NOMO-1 treated with DMSO at 0.1 percent for 48 hours (cell line): ENCODE measurements around the gene KLHL33.
A peak's percentile ranks its signal among the peaks of the same experiment; 100 is the strongest.
"Not testable (repeated sequence)": the region's sequence is repeated elsewhere in the genome, so short reads cannot be mapped to it uniquely, and the experiment has no call there.

Experiments used
- DNase-seq: peaks from one replicate; lab custom pipeline; 2025; ENCODE audit not compliant: unreplicated experiment; lab: John Stamatoyannopoulos, UW

Gene KLHL33

DNA sequence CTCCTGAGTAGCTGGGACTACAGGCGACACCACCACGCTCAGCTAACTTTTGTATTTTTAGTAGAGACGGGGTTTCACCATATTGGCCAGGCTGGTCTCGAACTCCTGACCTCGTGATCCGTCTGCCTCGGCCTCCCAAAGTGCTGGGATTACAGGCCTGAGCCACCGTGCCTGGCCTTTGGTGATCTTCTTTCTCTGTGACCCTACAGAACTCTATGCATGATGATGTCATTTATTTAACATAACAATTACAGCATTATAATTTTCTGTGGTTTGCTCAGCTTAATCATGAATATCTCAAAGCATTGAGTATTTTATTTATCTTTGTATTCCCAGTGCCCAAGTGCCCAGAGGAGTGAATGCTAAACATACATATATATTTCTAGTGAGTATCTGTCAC is 16.9 kb upstream of the KLHL33 start:
- not testable (repeated sequence) for DNase-seq

DNA sequence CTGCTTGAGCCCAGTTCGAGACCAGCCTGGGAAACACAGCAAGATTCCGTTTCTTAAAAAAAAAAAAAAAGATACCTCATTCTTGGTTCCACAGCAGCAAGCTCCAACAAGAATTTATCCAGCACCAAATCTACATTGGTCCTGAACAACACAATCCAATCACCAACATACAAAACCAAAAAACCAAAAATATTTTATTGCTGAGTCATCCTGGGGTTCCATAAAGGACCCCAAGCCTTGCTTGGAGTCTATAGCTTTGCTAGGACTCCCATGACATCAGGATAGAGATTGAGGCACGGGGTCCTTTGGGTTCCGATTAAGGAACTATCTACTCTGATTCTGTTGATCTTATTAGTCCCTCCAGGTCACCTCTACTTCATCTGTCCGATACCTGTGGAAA is 10.9 kb upstream of the KLHL33 start:
- no peak for DNase-seq

DNA sequence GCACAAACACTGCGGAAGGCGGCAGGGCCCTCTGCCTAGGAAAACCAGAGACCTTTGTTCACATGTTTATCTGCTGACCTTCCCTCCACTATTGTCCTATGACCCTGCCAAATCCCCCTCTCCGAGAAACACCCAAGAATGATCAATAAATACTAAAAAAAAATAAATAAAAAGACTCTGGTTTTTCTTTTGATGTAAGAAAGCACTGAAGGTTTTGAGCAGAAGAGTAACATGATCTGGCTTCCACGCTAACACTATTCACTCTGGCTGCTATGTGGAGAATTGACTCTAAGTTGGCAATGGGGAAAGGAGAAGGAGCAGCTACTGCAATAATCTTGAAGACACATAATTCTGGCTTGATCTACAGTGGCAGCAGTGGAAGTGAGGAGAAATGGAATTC is 7.7 kb upstream of the KLHL33 start:
- not testable (repeated sequence) for DNase-seq

DNA sequence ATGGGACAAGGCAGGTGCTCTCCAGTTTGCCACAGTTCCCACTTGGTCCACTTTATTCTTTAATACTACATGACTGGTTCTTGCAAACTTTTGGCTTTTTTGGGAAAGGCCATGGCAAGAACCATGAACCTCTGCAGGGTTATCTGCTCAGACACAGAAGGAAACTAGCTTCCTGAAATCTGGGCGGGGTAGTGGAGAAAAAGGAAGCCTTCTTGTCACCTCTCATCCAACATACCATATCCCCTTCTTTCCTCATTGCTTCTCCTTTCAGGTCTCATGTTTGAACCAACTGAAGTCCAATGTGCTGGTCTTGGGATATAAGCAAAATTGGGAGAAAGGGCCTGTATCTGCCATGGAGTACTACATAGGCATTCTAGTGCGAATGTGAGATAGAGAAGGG is 5.5 kb upstream of the KLHL33 start:
- DNase-seq = no peak

DNA sequence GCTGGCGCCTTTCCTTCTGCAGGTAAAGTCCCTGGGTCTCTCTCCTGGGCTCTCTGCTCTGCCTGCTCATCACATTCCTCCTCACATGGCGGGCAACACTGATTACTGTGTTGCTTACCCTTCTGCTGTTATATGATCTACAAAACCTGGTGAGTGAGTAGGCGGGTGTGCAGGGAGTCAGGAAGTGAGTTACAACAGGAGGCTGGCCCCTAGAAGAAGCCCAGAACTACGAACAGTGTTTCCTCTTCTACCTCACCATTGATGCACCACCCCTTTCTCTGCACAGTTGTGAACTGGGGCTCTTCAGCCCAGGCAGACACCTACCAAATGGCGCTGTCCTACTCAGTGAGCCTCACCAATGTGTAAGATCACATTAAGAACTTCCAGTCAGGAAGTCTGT is 4.9 kb upstream of the KLHL33 start:
- peak; percentile 60 for DNase-seq

DNA sequence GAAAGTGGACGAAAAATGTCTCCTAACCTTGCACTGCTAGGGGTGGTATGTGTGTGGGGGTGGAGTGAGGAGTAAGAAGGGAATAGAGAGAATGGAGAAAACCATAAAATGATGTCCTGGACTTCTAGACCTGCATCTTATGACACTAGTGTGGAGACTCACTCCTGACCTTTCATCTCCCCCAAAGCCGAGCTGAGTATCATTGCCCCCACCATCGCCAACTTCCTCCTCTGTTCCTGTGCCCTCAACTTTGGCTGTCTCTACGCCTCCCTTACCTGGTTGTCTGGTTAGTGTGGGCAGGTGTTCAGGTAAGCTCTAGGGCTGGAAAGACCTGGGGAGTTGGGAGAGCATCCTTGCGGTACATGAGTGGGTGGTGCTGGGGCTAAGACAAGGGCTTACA is 4.5 kb upstream of the KLHL33 start:
- no peak for DNase-seq

DNA sequence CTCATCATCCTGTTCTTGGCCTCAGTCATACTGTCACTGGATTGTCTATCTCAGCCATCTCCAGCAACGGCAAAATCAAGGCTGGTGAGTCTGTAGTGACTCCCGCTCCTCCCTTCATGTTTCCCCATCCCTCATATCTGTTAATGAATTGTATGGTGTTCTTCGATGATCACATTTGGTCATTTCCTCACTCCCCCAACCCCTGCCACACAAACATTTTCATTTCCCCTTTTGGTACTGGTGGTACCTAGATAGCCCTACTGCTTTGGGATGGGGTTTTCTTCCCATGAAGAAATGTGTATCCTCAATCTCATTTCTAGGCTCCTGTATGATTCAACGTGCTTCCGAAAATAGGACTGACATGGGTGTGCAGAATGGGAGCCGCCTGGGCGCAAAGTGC is 2.7 kb upstream of the KLHL33 start:
- DNase-seq = peak; percentile 57

DNA sequence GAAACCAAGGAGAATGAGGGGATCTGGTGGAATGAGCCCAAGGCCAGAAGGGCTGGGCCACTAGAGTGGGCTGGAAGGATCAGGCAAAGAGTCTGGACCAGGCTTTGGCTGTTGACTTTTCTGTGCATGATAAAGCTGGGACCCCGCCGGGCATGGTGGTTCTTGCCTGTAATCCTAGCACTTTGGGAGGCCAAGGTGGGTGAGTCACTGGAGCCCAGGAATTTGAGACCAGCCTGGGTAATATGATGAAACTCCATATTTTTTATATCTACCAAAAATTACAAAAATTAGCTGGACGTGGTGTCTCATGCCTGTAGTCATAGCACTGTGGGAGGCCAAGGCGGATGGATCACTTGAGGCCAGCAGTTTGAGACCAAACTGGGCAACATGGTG is 393 bp upstream of the KLHL33 start:
- no peak for DNase-seq

DNA sequence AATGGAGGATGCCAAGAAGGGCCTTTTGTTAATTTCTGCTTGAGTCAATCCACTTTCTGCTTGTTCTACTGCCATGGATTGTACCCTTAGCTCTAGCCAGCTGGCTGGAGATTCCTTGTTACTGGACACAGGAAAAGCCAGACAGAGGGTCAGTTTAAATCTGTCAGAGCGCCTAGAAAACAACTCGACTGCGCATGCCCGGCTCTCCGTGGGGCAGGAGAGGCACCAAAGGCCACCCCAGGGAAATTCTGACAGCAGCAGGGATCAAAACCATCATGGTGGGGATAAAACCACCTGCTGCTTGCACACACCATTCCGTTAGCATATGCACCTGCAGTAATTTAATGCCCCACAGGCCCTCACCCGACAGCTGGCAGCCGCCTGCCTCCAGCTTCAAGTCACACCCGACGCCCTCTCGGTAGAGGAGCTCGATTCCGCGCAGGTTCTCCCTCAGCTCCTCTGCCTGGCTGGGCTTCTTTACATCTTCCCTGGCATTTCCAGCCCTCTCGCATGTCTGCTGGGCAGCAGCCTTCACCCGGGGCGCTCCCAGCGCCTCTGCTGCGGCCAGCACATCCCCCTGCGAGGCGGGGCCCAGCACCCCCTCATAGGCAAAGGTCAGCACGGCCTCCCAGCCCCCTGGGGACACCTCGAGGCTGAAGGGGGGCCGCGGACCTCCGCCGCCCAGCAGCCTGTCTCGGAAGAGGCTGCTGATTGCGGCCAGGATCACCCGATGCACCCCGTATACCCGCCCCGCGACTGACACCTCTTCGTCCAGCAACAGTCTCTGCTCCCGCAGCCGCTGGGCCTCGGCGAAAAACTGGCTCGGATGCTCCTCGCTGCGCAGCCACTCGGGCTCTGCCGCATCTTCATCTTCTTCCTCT is 1.0 kb downstream of the KLHL33 start:
- DNase-seq = no peak

DNA sequence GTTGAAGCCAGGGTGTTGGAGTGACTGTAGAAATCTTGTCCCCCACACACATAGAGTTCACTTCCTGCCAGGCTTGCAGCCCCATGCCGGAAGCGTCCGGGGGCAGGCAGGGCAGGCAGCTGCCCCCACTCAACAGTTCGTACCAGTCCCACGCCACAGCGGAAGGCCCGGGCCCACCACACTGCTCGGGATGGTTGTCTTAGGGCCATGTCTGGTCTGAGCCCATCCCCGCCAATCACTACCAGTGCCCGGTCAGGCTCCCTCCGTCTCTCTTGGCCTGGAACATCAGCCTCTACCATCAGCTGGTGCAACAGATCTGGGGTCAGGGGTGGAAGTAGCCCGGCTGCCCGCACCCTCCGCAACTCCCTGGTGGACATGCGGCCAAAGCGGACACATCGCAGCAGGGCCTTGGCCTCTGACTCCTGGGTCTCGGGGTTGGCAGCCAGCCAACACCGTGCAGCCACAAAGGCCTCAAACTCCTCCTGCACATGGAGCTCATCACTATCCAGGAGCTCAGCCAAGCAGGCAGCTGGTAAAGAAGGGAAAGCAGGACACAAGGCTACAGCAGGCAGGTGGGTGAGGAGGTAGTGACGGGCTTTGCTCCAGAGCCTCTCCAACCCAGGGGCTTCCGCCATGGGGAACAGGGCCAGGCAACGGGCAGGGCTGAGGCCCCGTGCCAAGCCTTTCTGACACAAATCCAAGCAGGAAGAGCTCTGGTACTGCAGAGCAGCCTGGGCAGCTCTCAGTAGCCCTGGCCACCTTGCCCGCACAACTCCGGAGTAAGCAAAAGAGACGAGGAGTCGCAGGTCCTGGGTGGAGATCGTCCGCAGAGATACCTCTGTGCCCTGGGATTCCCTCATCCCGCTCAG is 5.9 kb downstream of the KLHL33 start:
- no peak for DNase-seq

DNA sequence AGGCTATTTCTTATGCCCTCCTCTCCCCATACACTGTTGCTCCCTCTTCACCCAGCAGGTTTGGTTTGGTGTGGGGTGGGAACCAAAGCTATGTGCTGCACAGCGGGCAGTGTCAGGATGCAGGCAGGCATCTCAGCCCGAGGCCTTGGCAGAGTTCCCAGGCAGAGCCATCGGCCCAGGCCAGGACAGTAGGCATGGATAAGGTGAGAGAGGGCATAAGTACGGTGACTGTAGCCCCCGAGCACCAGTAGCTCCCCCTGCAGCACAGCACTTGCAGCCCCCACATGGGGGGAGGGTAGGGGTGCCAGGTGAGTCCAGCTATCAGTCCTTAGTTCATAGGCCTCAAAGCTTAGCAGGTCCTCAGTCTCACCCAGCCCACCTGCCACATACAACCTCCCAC is 7.2 kb downstream of the KLHL33 start:
- no peak for DNase-seq

DNA sequence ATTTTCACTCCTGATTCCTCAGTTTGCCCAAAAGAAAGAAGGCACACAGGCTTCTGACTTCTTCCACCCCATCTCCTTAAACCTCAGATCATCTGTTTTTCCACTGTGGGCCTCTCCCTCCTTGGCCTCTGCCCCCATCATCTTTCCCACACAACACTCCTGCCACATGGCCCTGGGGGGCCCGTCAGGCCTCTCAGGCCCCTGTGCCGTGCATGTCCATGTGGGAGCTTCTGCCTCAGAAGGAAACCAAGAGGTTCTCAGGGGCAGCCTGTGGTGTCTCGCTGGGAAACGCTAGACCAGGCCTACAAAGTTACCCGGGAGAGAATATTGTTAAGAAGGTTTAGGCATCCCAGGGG is 8.0 kb downstream of the KLHL33 start:
- DNase-seq = no peak

DNA sequence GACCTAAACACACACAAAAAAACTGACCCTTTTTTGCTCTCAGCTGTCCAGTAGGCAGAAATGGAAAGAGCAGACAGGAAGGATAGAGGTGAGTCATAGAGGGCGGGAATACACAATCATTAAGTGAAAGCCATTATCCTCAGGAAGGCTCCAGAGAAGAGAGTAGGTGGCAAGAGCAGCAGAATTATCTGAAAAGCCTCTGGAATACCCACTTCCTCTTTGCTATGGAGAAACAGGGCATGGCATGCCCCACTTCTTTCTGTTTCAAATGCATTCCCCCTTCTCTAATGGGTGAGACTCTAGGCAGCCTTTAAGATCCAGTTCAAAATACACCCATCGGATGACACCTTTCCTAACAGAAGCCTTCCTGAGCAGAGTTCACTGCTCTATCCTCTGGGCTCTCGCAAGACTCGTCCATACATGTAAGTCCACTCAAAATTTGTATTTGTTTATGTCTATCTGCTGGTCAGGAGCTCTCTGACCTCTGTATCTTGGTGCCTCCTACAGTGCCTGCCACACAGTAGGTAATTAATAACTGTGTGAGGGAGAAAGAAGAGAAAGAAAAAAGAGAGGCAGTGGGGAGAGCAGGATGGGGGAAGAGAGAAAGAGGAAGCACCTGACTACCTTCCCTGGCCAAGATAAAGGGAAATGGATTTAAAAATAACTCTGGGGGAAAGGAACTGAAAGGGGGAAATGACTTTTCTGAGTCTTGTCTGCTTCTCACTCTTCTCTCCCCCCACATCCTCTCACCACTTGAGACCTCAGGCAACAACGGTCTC is 8.5 kb downstream of the KLHL33 start:
- DNase-seq = peak; percentile 92

DNA sequence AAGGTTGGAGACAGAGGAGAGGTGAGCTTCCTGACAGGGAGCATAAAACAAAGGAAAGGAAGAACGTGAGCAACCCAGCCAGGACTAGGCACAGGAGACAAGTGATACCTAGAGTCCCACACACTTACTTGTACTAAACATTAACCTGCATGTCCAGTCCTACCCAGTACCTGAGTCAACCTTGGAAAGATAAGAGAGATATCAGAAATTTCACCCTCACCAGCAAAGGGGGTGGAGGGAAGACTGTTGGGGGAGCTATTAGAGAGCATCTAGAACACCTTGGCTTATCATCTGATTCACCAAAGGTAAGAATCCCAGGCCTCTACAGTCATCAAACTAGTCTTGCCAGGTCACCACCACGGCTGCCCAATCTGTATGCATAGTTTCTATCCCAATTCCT is 11.1 kb downstream of the KLHL33 start:
- DNase-seq = no peak

DNA sequence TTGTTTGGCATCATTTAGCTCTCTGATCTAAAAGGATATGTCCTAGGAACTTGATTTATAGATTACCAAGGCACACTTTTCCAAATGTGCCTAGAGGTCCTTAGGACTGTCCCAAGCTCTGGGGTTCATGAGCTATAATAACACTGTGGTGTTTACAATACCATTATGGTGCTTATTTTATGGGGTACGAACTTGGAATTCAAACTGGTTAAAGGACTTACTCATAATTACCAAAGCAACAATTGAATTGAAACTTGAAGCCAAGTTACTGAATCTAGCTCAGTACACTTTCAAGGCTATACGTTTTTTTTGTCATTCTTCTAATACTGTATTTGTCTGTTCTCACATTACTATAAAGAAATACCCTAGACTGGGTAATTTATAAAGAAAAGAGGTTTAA is 13.1 kb downstream of the KLHL33 start:
- DNase-seq = no peak

DNA sequence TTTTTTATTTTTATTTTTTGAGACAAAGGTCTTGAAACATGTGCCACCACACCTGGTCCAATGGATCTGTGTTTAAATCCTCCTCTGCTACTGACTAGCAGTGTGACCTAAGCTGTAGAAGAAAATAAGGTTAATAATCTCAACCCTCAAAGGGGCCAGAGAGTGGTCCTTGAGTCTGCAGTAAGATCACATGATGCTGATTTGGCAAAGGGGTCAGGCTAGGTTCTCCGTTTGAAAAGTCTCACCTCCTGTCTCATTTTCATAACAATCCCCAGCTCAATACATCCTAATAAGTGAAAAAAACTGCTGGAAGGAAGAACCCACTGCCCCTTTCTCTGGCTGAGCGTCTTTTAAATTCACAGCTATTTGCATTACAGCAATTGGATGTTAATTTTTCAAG is 14.7 kb downstream of the KLHL33 start:
- no peak for DNase-seq

DNA sequence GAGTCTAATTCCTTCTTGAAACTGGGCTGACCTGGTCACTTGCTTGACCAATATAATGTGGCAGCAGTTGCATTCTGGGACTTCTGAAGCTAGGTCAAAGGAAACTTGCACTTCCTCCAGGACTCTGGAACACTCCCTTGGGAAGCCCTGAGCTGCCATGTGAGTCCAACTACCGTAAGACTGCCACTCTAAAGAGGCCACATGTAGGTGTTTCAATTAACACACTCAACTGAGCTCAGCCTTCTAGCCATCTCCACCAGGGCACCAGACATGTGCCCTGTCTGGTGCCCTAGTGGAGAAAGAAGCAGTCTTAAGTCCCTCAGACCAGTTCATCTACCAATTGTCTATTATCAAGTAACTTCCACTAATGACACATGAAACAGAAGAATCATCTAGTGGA is 16.5 kb downstream of the KLHL33 start:
- peak; percentile 10 for DNase-seq

DNA sequence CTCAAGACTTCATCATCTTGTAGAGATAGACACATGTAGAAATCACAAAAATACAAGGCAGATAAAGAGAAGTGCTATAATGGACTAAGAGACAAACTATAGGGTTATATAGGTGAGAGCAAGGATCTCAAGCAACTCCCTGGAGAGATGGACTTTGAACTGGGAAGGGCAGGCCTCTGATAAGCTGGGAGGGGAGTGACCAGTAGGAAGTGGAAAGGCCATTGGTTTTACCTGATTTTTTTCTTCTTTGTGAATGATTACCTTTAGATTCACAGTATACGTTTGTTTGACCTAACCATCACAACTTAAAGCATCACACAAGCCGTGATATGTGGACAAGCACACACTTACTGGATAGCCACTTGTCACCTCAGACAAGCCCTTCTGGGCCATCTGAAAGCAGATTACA is 17.5 kb downstream of the KLHL33 start:
- DNase-seq = no peak

DNA sequence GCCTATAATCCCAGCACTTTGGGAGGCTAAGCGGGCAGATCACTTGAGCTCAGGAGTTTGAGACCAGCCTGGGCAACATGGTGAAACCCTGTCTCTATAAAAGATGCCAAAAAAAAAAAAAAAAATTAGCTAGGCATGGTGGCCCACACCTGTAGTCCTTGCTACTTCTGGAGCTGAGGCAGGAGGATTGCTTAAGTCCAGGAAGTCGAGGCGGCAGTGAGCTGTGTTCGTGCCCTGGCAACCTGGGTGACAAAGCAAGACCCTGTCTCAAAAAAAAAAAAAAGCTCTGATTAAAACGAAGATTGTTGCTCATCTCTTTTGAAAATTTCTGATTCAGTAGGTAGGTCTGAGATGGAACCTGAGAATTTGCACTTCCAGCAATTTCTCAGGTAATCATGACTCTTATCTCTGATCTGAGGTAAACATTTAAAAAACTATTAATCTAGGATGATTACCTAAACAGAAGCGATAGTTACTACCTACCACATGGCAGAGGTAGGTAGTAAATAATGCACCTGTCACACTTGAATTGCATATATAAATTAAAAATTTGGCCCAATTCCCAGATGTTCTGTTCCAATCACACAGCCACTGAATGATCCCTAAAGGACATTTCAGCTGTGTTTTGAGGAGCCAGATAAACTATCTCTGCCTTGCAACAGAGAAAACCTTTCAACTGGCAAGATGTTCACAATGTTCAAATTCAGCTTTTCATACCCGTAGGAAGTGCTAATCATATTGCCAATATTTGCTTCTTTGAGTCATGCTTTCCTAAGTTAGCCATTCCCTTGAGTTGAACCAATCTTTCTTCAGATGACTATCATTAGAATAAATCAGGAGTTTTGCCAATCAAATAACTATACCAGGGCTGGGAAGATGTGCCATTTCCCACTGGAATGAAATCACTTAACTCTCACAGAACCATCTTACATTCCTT is 18.4 kb downstream of the KLHL33 start:
- no peak for DNase-seq

DNA sequence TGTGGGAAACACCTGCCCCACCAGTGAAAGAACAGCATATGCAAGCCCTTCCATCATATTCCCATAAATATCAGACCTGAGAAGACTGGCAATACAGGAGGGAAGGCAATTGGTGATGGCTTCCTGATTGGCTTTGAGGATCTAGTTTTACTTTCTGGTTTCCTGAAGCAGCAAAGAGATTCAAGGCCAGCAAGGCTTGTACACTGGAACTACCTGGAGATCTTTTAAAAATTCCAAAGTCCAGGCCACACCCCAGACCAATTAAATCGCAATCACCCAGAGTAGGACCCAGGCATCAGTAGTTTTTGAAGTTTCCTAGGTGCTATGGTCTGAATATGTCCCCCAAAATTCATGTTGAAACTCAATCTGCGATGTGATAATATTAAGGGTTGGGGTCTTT is 19.7 kb downstream of the KLHL33 start:
- DNase-seq = no peak
